Heart left ventricle (tissue), 13 donors: ENCODE results near the gene CACNA1G.

Experiments
- POLR2A ChIP-seq, 2 donors: fragments of 450-650 bp; IDR thresholded peaks; one replicate each; pipeline ENCODE4 v1.6.1; 2017; ENCODE audit warnings: antibody characterized with exemption in 2 of 2, mild to moderate bottlenecking in 2 of 2, moderate library complexity in 2 of 2
- TF ChIP-seq, protein P1 (sequence below), 12 donors: fragments of 200-600 bp; sonication (generic) in 4 of 12; IDR thresholded peaks; one replicate each; pipeline versions ENCODE4 v1.5.0 to v1.8.0; 2018 to 2022; ENCODE audit warnings: antibody characterized with exemption in 12 of 12, mild to moderate bottlenecking in 5 of 12
- donor health status: ischemic (EF 13 %, LVEDD 7.1; RV severe dilation, severe dysfunction).
- donor health status: DM: no; HTN: yes; CAD: no.
- donor health status: DM: no; HTN: no; CAD: no.
- donor health status: ischemic (EF 25% LVEDD 6.9; RV normal size, moderate dysfunction).
- donor health status: ischemic (EF 25% LVEDD 5.7; RV mildly dilated, moderate dysfunction).
- donor health status: ischemic (EF 35%, LVEDD 5.7; RV mildly dilated, moderate dysfunction).
- donor health status: nonischemic (EF 11% LVEDD 7.7; RV severe dilation, severe dysfunction).
- donor health status: DM: yes; HTN: yes; CAD: no.
- donor health status: PGD.
- donor health status: ischemic (EF 29% LVEDD 5.4; RV normal size, mild dysfunction).
- donor health status: nonischemic (EF 23%, LVEDD 6.1; RV moderate dilation, normal function).

DNA sequence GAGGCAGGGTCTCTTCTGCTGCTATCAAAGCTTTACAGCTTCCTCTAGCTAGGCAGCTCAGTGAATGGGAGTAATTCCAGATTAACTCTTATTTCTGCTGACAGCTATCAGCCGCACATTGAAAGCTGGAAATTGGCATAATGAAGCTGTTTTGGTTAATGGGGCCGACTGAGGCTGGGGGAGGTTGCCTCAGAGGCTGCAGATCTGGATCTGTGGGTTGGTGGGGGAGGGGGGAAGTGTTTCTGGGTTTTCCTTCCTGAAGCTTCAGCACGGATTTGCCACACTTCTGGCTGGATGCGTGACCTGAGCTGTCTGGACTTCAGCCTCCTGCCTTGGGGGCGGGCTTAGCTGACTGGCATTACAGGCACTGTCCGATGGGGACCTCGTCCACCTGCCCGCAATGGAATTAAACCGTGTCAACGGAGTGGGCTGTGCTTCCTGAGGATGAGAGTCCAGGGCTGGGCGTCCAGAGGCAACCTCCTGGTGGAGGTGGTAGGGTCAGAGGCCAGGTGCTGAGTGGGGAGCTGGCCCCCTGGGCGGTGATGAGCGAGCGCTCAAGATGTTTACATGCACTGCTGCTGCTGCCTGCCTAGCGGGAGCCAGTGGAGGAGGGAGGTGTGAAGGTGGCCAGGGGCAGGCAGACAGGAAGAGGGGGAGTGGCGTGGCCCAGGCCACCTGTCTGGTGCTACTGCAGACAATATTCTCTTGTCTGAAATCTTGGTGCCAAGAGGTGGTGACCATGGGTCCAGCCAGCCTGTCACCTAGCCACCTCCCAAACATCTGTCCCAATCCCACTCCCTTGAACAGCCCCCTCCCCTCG lies 67.5 kb downstream of the CACNA1G start:
- no peak for TF ChIP-seq POLR2A (IDR thresholded peaks at IDR 0.05)
- TF ChIP-seq, protein P1, sequence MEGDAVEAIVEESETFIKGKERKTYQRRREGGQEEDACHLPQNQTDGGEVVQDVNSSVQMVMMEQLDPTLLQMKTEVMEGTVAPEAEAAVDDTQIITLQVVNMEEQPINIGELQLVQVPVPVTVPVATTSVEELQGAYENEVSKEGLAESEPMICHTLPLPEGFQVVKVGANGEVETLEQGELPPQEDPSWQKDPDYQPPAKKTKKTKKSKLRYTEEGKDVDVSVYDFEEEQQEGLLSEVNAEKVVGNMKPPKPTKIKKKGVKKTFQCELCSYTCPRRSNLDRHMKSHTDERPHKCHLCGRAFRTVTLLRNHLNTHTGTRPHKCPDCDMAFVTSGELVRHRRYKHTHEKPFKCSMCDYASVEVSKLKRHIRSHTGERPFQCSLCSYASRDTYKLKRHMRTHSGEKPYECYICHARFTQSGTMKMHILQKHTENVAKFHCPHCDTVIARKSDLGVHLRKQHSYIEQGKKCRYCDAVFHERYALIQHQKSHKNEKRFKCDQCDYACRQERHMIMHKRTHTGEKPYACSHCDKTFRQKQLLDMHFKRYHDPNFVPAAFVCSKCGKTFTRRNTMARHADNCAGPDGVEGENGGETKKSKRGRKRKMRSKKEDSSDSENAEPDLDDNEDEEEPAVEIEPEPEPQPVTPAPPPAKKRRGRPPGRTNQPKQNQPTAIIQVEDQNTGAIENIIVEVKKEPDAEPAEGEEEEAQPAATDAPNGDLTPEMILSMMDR (IDR thresholded peaks at IDR 0.05): no peak
